B cell (primary cell): Measurements from ENCODE around the gene ADA.

Source experiments
- CTCF ChIP-seq: fragments of 200-600 bp; IDR thresholded peaks from one replicate; pipeline ENCODE4 v1.8.0; 2022; ENCODE audit warnings: antibody characterized with exemption, mild to moderate bottlenecking
- EZH2 ChIP-seq: IDR thresholded peaks from 2 replicates; pipeline ENCODE4 v1.6.1; 2012; ENCODE audit warnings: borderline replicate concordance, low read depth, mild to moderate bottlenecking, moderate library complexity, low read length; ENCODE audit not compliant: insufficient read depth, poor library complexity, severe bottlenecking

- TF ChIP-seq CTCF (no peak), EZH2 (no peak)
Measured at GRCh38 chr20:44660581-44660980, 9.1 kb upstream of the ADA start.
